HG03097 (cell line): ENCODE data around the gene RELL1.
"Not testable (repeated sequence)": the region's sequence is repeated elsewhere in the genome, so short reads cannot be mapped to it uniquely, and the experiment has no call there.

Source experiments
- ATAC-seq: cut with Tn5 transposase; IDR thresholded peaks from one replicate; pipeline ENCODE4 v1.9.1; 2021; ENCODE audit not compliant: unreplicated experiment, low FRiP score

RELL1 gene

GRCh38 chr4:37693450-37694190 lies 7.4 kb upstream of the RELL1 start:
- no peak for ATAC-seq

- ATAC-seq: no peak
These were observed 6.9 kb upstream of the RELL1 start for GRCh38 chr4:37693030-37693429.

- ATAC-seq: no peak
These were observed 4.8 kb upstream of the RELL1 start for GRCh38 chr4:37690976-37691375.

DNA sequence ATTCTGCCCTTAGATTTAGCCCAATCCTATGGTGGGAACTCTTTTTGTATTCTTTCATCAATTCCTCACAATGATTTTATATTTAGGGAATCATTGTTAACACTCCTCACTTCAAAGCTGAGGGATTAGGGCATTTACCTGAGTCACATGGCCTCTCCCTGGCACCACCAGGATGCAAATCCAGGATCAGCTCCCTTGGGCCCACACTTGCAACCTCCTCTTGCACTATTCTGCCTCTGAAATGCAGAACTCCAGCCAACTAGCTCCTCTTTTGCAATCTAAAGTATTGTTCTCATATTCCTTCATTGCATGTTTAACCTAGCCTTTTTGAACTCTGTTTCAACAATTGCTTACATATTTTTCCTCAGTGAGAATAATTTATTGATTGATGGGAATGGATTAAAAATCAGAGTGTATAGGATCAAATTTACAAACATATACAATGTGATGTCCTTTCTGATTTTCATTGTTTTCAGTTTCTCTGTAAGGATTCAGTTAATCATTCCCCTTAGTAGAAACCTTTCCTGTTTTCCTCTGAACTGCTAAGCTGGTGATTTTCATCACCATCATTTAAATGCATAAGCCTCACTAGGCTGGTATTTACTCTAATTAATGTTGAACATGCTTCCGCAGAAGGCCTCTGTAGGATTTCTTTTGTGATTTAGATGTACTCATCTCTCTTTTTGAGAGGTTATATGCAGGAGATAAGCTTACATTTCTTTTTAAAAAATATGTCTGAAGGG lies 3.3 kb upstream of the RELL1 start:
- no peak for ATAC-seq

DNA sequence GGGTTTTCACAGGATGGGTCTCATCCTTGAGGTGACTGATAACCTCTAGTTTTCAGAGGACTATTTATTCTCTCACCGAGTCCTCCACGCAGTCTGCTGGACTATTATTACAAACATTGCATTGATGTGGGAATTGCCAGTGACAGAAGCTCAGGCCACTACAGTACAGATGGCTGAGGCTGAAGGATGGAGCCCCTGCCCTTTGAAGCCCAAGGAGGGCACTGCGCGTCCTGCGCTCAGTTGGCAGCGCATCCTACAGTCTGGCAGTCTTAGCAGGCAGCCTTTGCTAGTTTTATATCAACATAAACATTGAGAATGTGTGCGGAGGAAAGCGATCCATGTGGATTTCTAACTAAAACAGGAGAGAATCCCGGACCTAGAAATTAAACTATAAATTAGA lies 1.5 kb upstream of the RELL1 start:
- ATAC-seq: no peak

DNA sequence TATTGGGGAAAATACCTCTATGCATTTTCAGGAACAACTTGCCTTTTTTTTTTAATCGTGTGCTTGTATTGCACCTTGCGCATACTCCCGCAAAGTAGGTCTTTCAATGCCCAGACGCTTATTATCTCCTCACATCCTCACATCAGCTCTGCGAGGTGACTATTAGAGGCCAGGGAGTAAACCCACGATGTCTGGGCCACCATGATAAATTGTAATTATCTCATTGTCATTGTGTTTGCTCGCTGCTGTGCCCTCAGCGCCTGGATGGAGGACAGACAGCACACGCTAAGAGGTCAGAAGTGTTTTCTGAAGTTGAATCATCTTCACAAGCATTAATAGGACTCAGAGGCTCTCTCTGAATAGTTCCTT lies 1.0 kb upstream of the RELL1 start:
- no peak for ATAC-seq

DNA sequence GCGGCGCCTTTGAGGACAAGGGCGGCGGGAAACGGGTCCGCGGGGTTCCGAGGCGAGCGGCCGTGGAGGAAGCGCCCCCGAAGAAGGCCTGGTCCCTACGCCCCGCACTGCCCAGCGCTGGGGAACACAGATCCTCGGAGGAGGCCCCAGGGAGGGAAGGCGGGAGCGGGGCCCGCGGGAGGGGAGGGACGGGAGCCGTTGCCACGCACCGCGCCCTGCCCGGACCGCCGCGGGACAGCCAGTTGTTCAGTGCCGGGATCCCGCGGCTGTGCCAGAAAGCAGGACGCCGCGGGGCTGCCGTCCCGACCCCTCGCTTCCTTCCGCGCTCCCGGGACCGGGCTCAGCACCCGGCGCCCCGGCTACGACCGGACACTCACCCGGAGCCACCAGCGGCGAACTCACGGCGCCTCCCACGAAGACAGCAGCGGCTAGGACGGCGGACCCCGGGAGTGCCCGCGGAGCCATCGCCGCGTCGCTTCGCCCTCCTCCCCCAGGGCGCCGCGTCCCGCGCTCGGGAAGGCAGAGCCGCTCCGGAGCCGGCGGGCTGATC lies 278 bp downstream of the RELL1 start:
- no peak for ATAC-seq

DNA sequence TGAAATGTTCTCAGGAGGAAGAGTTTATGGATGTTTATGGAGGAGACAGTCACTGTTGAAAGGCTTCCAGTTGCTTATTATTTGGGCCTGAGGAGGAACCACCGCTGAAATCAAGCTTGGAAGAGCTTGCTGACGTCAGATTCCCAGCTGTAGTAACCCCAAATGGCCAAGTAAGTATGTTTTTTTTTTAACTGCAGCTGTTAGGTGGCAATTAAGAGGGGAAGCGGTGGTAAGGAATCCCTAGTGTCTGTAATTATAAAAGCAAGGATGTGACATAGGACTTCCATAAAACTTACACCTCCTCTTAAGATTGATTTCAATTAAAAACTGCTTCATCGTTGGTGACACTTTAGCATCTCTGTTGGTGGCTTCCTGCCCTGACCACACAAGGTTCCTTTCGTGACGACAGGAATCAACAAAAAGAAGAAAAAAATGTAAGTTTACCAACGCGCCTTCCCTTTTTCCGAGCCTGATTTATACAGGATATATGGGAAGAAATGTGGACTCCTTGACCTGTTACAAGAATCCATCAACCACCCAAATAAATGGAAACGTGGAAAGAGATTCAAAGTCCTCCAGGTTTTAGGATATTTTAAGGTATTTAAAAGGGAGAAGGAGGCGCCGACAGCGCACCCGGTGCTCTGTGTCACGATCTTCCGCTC lies 884 bp downstream of the RELL1 start:
- no peak for ATAC-seq

DNA sequence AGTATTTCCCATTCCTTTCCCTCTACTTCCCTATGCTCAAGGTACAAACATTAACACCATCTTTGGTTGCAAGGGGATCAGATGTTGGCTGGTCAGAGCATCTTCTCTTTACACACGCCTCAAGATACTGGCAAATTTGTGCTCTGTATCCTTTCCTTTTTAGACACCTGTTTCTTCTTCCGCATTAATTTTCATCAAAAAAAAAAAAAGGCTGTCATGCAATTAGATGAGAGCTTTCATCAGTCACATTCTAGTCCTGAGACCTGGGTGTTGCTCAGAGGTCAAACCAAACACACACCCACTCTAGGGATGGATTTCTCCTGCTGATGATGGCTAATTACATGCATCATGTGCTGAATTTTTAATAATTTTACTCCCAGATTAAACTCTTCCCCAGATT lies 2.0 kb downstream of the RELL1 start:
- ATAC-seq: no peak

DNA sequence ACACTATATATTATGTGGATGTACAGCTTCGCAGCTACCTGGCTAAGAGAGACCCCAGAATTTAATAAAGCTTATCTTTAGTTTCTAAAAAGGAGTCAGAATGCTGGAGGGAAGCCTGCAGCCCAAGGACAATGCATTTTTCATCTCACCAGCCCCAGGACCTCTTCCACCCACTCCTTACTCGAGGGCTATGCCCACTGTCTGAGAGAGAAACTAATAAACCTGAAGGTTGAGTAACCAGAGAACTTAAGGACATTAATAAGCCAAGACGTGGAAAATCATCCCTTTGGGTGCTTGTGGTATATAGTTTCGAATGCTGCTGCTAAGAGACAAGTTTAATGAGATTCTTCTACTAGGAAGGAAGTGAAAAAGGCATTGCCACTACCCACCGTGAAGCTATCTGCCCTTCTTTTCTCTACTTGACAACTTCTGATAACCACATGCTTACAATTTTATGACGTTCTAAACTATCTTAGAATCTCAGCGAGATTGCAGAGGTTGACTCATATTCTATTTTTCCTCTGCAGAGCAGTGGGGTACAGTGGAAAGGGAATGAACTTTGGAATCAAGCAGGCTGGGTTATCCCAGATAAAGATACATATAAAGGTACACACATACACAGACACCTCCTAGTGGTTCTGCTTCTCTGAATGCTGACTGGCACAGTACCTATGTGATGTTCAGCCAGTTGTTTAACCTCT lies 3.3 kb downstream of the RELL1 start:
- ATAC-seq: peak; percentile 25

- no peak for ATAC-seq
These were observed 6.1 kb downstream of the RELL1 start for GRCh38 chr4:37680089-37680488.

DNA sequence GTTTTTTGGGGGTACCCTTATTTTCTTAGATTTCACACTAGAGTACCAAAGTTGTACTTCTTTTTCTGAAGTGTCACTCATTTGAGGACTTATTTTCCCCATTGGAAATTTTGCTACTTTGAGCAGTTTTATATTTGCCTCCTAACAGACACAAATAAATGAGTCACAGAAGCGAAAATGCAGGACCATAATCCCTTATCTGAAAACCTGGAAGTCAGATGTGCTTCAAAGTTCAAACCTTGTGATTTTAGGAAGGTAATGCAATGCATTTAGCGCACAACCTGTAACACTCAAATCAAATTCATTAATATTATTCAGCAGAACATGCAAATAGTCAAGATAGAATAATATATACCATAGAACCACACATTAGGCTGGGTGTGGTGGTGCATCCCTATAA lies 6.9 kb downstream of the RELL1 start:
- ATAC-seq: no peak

- ATAC-seq: no peak
These were observed 7.6 kb downstream of the RELL1 start for GRCh38 chr4:37678624-37679023.

DNA sequence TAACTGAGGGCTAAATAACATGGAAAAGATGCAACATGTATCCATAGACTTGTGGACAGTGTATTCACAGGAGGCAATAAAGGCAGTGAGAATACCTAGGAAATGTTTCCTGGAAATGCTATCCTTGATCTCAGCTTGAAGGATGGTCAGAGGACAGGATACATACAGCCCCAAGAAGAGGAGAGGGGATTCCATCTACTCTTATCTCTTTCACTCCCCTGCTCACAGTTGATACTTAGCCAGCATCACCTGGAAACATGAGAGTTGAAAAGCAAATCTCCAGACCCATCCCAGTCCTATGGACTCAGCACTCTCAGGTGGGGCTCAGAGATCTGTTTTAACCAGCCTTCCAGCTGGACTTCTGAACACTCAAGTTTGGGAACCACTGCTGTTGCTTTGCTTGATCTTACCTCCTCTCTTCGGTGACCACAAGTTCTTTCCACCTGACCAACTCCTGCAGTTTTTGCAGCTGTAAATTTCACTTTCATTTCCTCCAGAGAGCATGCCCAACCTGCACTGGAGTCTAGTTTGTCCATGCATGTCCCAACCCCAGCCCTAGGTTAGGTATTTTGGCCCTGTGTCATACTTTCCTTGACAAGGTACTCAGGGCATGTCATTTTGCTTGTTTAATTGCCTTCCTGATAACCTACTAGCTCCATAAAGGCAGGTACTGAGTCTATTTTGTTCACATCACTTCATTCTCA lies 10.4 kb downstream of the RELL1 start:
- ATAC-seq: peak; percentile 91

DNA sequence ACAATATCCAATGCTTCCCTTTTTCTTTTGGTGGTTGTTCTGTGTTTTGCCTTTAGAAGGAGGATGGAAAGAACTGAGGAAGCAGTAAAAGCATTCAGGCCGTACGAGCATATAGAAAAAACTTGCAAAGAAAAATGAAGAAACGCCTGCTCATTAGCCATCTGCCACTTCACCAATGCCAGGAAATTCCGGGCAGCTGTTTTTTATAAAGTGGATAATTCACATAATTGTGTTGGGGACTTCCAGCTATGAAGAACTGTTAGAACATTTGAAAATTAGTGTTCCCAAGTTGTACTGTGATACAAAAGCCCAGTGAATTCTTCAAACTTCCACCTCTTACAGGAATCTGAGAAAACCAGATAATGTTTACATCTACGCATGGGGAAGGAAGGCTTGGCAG lies 11.7 kb downstream of the RELL1 start:
- no peak for ATAC-seq

GRCh38 chr4:37673538-37674192 lies 12.5 kb downstream of the RELL1 start:
- ATAC-seq: no peak

GRCh38 chr4:37671072-37671471 lies 15.1 kb downstream of the RELL1 start:
- ATAC-seq: no peak

- ATAC-seq: no peak
These were observed 15.9 kb downstream of the RELL1 start for GRCh38 chr4:37670249-37670648.

- ATAC-seq: not testable (repeated sequence)
These were observed 17.1 kb downstream of the RELL1 start for GRCh38 chr4:37669124-37669523.
